Endothelial cell of umbilical vein (primary cell): ENCODE data around the gene SPOP. TPM values are rescaled to one million over a fixed set of nuclear protein-coding genes. Genes with fewer than 3 reads are reported as not detected.

Experiments
- BruUV-seq: library from RNA; stranded (reverse); fragments of 400-500 nt; replicated peaks from 2 replicates; lab custom pipeline; 2021; lab: Mats Ljungman, UMichigan
- CTCF ChIA-PET: fragments of 300-600, 350-600 bp; sonication (Branson Sonifier 250); formaldehyde crosslinking; loops from one replicate; lab custom pipeline; 2021; ENCODE audit warnings: antibody characterized with exemption, inconsistent platforms; lab: Charles Lee
- POLR2A ChIA-PET: fragments of 300-600, 350-600 bp; sonication (Branson Sonifier 250); formaldehyde crosslinking; loops from one replicate; lab custom pipeline; 2021; ENCODE audit warnings: antibody characterized with exemption, inconsistent platforms; lab: Charles Lee
- DNase-seq: peaks from one replicate; pipeline ENCODE4 v3.0.0-alpha.2; 2011; ENCODE audit warnings: low read depth, low spot score
- FAIRE-seq: peaks from 2 replicates; lab custom pipeline; 2011; peaks lifted over from hg19 to GRCh38; lab: Jason Lieb, UNC
- H2AFZ ChIP-seq: 2 replicates; pipeline ENCODE4 v1.6.0; 2012; ENCODE audit warnings: low read depth, low read length, control low read depth, inconsistent platforms
- H3K27ac ChIP-seq: 2 replicates; pipeline ENCODE4 v1.5.1; 2011; ENCODE audit warnings: low read depth, mild to moderate bottlenecking, control low read depth, low read length, moderate library complexity; ENCODE audit not compliant: insufficient read depth
- H3K27me3 ChIP-seq, 2 experiments: 2 replicates each; pipeline versions ENCODE4 v1.6.0 to v1.6.1; 2011; ENCODE audit warnings: low read length in 2 of 2, mixed read lengths in 1 of 2; ENCODE audit not compliant: control insufficient read depth in 2 of 2, insufficient read depth in 2 of 2
- H3K36me3 ChIP-seq, 2 experiments: 2 replicates in 1 of 2; 3 replicates in 1 of 2; pipeline ENCODE4 v1.5.1; 2011; ENCODE audit warnings: low read length in 2 of 2, mild to moderate bottlenecking in 1 of 2, moderate library complexity in 1 of 2; ENCODE audit not compliant: control insufficient read depth in 2 of 2, insufficient read depth in 2 of 2; ENCODE audit errors: extremely low read depth in 1 of 2
- H3K4me1 ChIP-seq: 3 replicates; pipeline ENCODE4 v1.5.1; 2011; ENCODE audit warnings: mild to moderate bottlenecking, low read length; ENCODE audit not compliant: control insufficient read depth, insufficient read depth; ENCODE audit errors: extremely low read depth
- H3K4me2 ChIP-seq: 2 replicates; pipeline ENCODE4 v1.6.1; 2011; ENCODE audit warnings: low read length, control low read depth, mixed read lengths; ENCODE audit not compliant: insufficient read depth
- H3K4me3 ChIP-seq, 3 experiments: fragments of 200-600 bp in 1 of 3; sonication (generic), shearing (Covaris generic) in 1 of 3; replicated peaks in 1 of 3; 2 replicates each; pipeline ENCODE4 v1.5.1; 2011 to 2016; ENCODE audit warnings: control low read depth in 3 of 3, low read length in 3 of 3, mild to moderate bottlenecking in 2 of 3, inconsistent platforms in 1 of 3, low read depth in 1 of 3, moderate library complexity in 1 of 3; ENCODE audit not compliant: insufficient read depth in 1 of 3
- H3K79me2 ChIP-seq: 2 replicates; pipeline ENCODE4 v1.6.0; 2012; ENCODE audit warnings: low read length, inconsistent platforms; ENCODE audit not compliant: control insufficient read depth, insufficient read depth
- H3K9ac ChIP-seq: replicated peaks from 2 replicates; pipeline ENCODE3; 2011; ENCODE audit warnings: low read length, control low read depth; ENCODE audit not compliant: insufficient read depth; ENCODE audit errors: extremely low read depth
- H3K9me1 ChIP-seq: replicated peaks from 3 replicates; pipeline ENCODE4 v1.6.0; 2011; ENCODE audit warnings: mild to moderate bottlenecking, low read length; ENCODE audit not compliant: control insufficient read depth, insufficient read depth; ENCODE audit errors: extremely low read depth
- H3K9me3 ChIP-seq: replicated peaks from 2 replicates; pipeline ENCODE4 v1.5.1; 2012; ENCODE audit warnings: low read length, inconsistent platforms; ENCODE audit not compliant: control insufficient read depth, insufficient read depth
- H4K20me1 ChIP-seq: replicated peaks from 2 replicates; pipeline ENCODE3; 2011; ENCODE audit warnings: mild to moderate bottlenecking, low read length; ENCODE audit not compliant: control insufficient read depth, insufficient read depth; ENCODE audit errors: extremely low read depth
- CTCF ChIP-seq, 2 donors: IDR thresholded peaks; 1 replicate in 1 of 2; 2 replicates in 1 of 2; pipeline ENCODE4 v1.5.1; 2011; ENCODE audit warnings: low read length in 2 of 2, mild to moderate bottlenecking in 2 of 2, moderate library complexity in 2 of 2, control low read depth in 1 of 2, inconsistent platforms in 1 of 2, low read depth in 1 of 2; ENCODE audit not compliant: insufficient read depth in 1 of 2; ENCODE audit errors: extremely low read depth in 1 of 2
- FOS ChIP-seq: IDR thresholded peaks from 2 replicates; pipeline ENCODE4 v1.6.1; 2011; ENCODE audit warnings: mild to moderate bottlenecking, low read length, moderate library complexity, borderline replicate concordance; ENCODE audit not compliant: insufficient read depth
- GATA2 ChIP-seq: IDR thresholded peaks from 2 replicates; pipeline ENCODE4 v1.7.0; 2011; ENCODE audit warnings: low read depth, mild to moderate bottlenecking, moderate library complexity, mixed read lengths, low read length; ENCODE audit not compliant: insufficient read length, insufficient read depth
- MAX ChIP-seq: IDR thresholded peaks from 2 replicates; pipeline ENCODE4 v1.6.1; 2011; ENCODE audit not compliant: insufficient read depth, insufficient read length
- POLR2A ChIP-seq: IDR thresholded peaks from 2 replicates; pipeline ENCODE4 v1.6.1; 2012; ENCODE audit warnings: low read depth, mild to moderate bottlenecking, control low read depth, low read length
- POLR2AphosphoS5 ChIP-seq: IDR thresholded peaks from 2 replicates; pipeline ENCODE4 v1.6.1; 2012; ENCODE audit warnings: low read depth, mild to moderate bottlenecking, control low read depth, low read length, moderate library complexity; ENCODE audit not compliant: insufficient read depth
- dilution Hi-C: fragments of 300-500 bp; cut with MboI; formaldehyde crosslinking; loops from one replicate; pipeline ENCODE4 v1.15.0; 2019; ENCODE audit warnings: low sequenced_read_pairs; ENCODE audit not compliant: extremely low pct_ligation_motif_present
- intact Hi-C: fragments of 100-400 bp; cut with micrococcal nuclease; formaldehyde crosslinking; loops from one replicate; pipeline ENCODE4 v1.10.0; 2022
- polyA plus RNA-seq, 4 experiments: library from polyadenylated mRNA; depleted of rRNA in 3 of 4; stranded (reverse) in 3 of 4; unstranded in 1 of 4; fragments of >200 nt; gene quantifications; 2 replicates each; pipeline versions ENCODE4 v1.2.1 to v1.2.3, GENCODE V29; 2011 to 2012; ENCODE audit warnings: missing spikeins in 1 of 4
- total RNA-seq: library from RNA; stranded (reverse); gene quantifications from 2 replicates; pipeline ENCODE4 v1.2.3, GENCODE V29; 2021

The SPOP gene
- total and polyA plus RNA-seq, 2 donors (not counting 3 experiments of a cell fraction or from before 2014, with no cell fraction given) = 46.9 to 61.0 TPM

- Histone ChIP-seq H3K9ac (no peak overlapping the region), H3K9me3 (no peaks in the 10 kb centered on the region), H3K36me3 (peaks cover 0 to 17% of the 10 kb centered on the region in 2 experiments), H3K4me2 (no peak overlapping the region), H3K27ac (no peak overlapping the region), H2AFZ (no peak overlapping the region), H3K4me3 (no peak overlapping the region), H3K4me1 (peaks cover 10% of the 10 kb centered on the region), H3K79me2 (no peaks in the 10 kb centered on the region), H3K27me3 (no peaks in the 10 kb centered on the region), H4K20me1 (no peaks in the 10 kb centered on the region), H3K9me1 (no peaks in the 10 kb centered on the region)
- dilution Hi-C loops = no loop called here
- TF ChIP-seq FOS (no peak), CTCF (IDR thresholded peaks at IDR 0.05; ENCODE audit: extremely low read depth in 1 of 2, insufficient read depth in 1 of 2, low read depth in 1 of 2, low read length in 2 of 2) (no peak), POLR2A (no peak), GATA2 (no peak), POLR2AphosphoS5 (no peak), MAX (no peak)
- POLR2A ChIA-PET = interaction anchor here (1.2 kb wide), 1 partner anchor 48 kb away, joined by 8 read pairs; the partner anchor contains the start of gene FAM117A
- FAIRE-seq (no peak), DNase-seq (no peak)
- intact Hi-C loops = no loop called here
- CTCF ChIA-PET = interaction anchor here (1.1 to 2.0 kb wide), 5 partner anchors 139 to 159 kb away, joined by 3 to 7 read pairs (median 4); partner anchors contain the start of gene NXPH3
- no TSS peak for BruUV-seq
Observed at GRCh38 chr17:49715717-49716279, 37.9 kb upstream of the SPOP start.
